Activated naive CD4-positive, alpha-beta T cell treated with anti-CD3 and anti-CD28 coated beads for 36 hours (primary cell): ENCODE measurements around the gene MOB2. TPM values are rescaled to one million over a fixed set of nuclear protein-coding genes. Genes with fewer than 3 reads are reported as not detected.

Experiments used
- CTCF ChIA-PET: fragments of 350-600 bp; sonication (Branson Sonifier 250); formaldehyde crosslinking; loops from one replicate; lab custom pipeline; 2021; ENCODE audit warnings: antibody characterized with exemption; lab: Charles Lee
- DNase-seq: peaks from one replicate; pipeline ENCODE4 v3.0.0-alpha.2; 2020
- H3K27ac Mint-ChIP-seq: one replicate; pipeline ENCODE4 v1.8.0; 2021; ENCODE audit warnings: mild to moderate bottlenecking, mixed read lengths
- H3K27me3 Mint-ChIP-seq: one replicate; pipeline ENCODE4 v1.8.0; 2021; ENCODE audit warnings: low read depth, mixed read lengths
- H3K36me3 Mint-ChIP-seq: one replicate; pipeline ENCODE4 v1.8.0; 2021; ENCODE audit warnings: low read depth, mixed read lengths
- H3K4me1 Mint-ChIP-seq: one replicate; pipeline ENCODE4 v1.8.0; 2021; ENCODE audit warnings: low read depth, mixed read lengths
- H3K4me3 Mint-ChIP-seq: one replicate; pipeline ENCODE4 v1.8.0; 2021; ENCODE audit warnings: mild to moderate bottlenecking, moderate library complexity, mixed read lengths
- H3K9me3 Mint-ChIP-seq: one replicate; pipeline ENCODE4 v1.8.0; 2021; ENCODE audit warnings: mixed read lengths
- intact Hi-C: fragments of 100-400 bp; cut with micrococcal nuclease; formaldehyde crosslinking; loops from one replicate; pipeline ENCODE4 v1.15.1; 2023
- total RNA-seq, 2 experiments: library from RNA; stranded (reverse); gene quantifications; one replicate each; pipeline ENCODE4 v1.2.3, GENCODE V29; 2021

Gene MOB2
- total RNA-seq, 2 experiments from 2014 or later, result 12.4 to 14.1 TPM

GRCh38 chr11:1444823-1445422 is 41.7 kb downstream of the MOB2 start:
- H3K36me3 Mint-ChIP-seq, result no peaks in the 10 kb centered on the region
- H3K4me3 Mint-ChIP-seq, result no peak overlapping the region
- no peaks in the 10 kb centered on the region for H3K27me3 Mint-ChIP-seq
- no peak overlapping the region for H3K27ac Mint-ChIP-seq
- no peaks in the 10 kb centered on the region for H3K9me3 Mint-ChIP-seq
- H3K4me1 Mint-ChIP-seq, result no peaks in the 10 kb centered on the region
- CTCF ChIA-PET, result no interaction called here
- intact Hi-C loops, result no loop called here
- DNase-seq, result no peak

GRCh38 chr11:1444321-1444720 is 42.3 kb downstream of the MOB2 start:
- Mint-ChIP-seq H3K4me1 (no peaks in the 10 kb centered on the region), H3K27me3 (no peaks in the 10 kb centered on the region), H3K4me3 (no peak overlapping the region), H3K27ac (no peak overlapping the region), H3K36me3 (no peaks in the 10 kb centered on the region), H3K9me3 (no peaks in the 10 kb centered on the region)
- no peak for DNase-seq
- CTCF ChIA-PET, result no interaction called here
- intact Hi-C loops, result no loop called here

DNA sequence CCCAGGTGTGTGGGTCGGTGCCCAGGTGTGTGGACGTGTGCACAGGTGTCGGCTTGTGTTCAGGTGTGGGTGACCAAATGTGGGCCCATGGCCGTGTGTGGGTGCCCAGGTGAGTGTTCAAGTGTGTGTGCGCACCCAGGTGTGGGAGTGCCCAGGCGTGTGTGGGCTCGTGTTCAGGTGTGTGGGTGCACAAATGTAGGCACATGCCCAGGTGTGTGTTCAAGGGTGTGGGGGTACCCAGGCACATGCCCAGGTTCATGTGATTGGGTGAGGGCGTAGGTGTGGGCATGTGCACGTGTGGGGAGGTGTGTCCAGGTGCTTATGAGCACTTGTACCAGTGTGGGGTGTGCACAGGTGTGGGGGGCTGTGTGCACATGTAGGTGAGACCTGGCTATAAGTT is 42.8 kb downstream of the MOB2 start:
- Mint-ChIP-seq H3K27me3 (no peaks in the 10 kb centered on the region), H3K4me3 (no peak overlapping the region), H3K36me3 (no peaks in the 10 kb centered on the region), H3K9me3 (no peaks in the 10 kb centered on the region), H3K4me1 (no peaks in the 10 kb centered on the region), H3K27ac (no peak overlapping the region)
- DNase-seq, result no peak
- CTCF ChIA-PET, result no interaction called here
- intact Hi-C loops, result no loop called here

- no peaks in the 10 kb centered on the region for H3K9me3 Mint-ChIP-seq
- CTCF ChIA-PET, result no interaction called here
- no peak overlapping the region for H3K4me3 Mint-ChIP-seq
- no peaks in the 10 kb centered on the region for H3K27me3 Mint-ChIP-seq
- intact Hi-C loops, result no loop called here
- H3K36me3 Mint-ChIP-seq, result no peaks in the 10 kb centered on the region
- no peak overlapping the region for H3K27ac Mint-ChIP-seq
- H3K4me1 Mint-ChIP-seq, result no peaks in the 10 kb centered on the region
- DNase-seq, result no peak
Observed at GRCh38 chr11:1442807-1443366, 43.7 kb downstream of the MOB2 start.

- H3K4me3 Mint-ChIP-seq, result no peak overlapping the region
- intact Hi-C loops, result no loop called here
- no peaks in the 10 kb centered on the region for H3K27me3 Mint-ChIP-seq
- CTCF ChIA-PET, result no interaction called here
- no peaks in the 10 kb centered on the region for H3K9me3 Mint-ChIP-seq
- DNase-seq, result no peak
- no peak overlapping the region for H3K27ac Mint-ChIP-seq
- H3K36me3 Mint-ChIP-seq, result no peaks in the 10 kb centered on the region
- no peaks in the 10 kb centered on the region for H3K4me1 Mint-ChIP-seq
Observed at GRCh38 chr11:1442163-1442562, 44.4 kb downstream of the MOB2 start.

GRCh38 chr11:1440496-1440895 is 46.1 kb downstream of the MOB2 start:
- Mint-ChIP-seq H3K27me3 (no peaks in the 10 kb centered on the region), H3K27ac (no peak overlapping the region), H3K36me3 (no peaks in the 10 kb centered on the region), H3K4me1 (no peaks in the 10 kb centered on the region), H3K9me3 (no peaks in the 10 kb centered on the region), H3K4me3 (no peak overlapping the region)
- intact Hi-C loops, result no loop called here
- CTCF ChIA-PET, result no interaction called here
- no peak for DNase-seq

DNA sequence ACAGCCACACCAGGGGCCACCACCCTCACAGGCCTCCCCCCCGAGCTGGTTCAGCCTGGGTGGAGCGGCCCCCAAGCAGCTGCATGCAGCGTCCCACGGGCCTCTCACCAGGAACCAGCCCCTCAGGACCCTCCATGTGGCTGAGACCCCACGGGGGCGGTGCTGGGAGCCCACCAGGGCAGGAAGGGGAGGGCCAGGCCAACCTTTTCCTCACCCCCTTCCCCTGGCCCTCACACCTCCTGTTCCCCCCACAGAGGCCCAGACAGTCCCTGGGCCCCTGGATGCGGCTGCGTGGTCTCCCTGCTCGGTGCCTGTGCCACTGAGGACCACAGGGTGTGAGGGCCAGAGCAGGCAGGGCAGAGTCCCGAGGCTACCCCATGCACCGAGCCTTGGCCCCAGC is 46.5 kb downstream of the MOB2 start:
- intact Hi-C loops, result no loop called here
- Mint-ChIP-seq H3K4me1 (no peaks in the 10 kb centered on the region), H3K4me3 (no peak overlapping the region), H3K36me3 (no peaks in the 10 kb centered on the region), H3K27ac (no peak overlapping the region), H3K9me3 (no peaks in the 10 kb centered on the region), H3K27me3 (no peaks in the 10 kb centered on the region)
- DNase-seq, result no peak
- CTCF ChIA-PET, result no interaction called here

- Mint-ChIP-seq H3K27ac (no peak overlapping the region), H3K9me3 (no peaks in the 10 kb centered on the region), H3K4me1 (no peaks in the 10 kb centered on the region), H3K36me3 (no peaks in the 10 kb centered on the region), H3K4me3 (no peak overlapping the region), H3K27me3 (no peaks in the 10 kb centered on the region)
- intact Hi-C loops, result no loop called here
- DNase-seq, result no peak
- CTCF ChIA-PET, result no interaction called here
Observed at GRCh38 chr11:1439341-1439740, 47.2 kb downstream of the MOB2 start.

DNA sequence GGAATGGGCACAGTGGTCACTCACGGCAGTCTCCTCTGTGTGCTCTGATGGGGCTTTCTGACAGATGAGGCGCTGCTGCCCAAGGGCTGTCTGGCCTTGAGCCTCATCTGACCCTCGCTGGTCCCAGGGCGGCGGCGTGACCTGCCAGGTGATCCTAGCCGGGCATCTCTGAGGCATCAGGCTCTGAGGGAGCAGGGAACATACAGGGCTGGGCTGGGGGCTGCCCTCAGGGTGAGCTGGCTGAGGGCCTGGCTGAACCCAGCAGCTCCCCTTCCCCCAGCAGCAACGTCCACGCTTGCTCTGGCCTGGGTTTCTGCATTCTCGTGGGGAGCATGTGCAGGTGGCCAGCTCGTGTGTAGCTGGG is 47.6 kb downstream of the MOB2 start:
- Mint-ChIP-seq H3K36me3 (no peaks in the 10 kb centered on the region), H3K27ac (no peak overlapping the region), H3K4me3 (no peak overlapping the region), H3K27me3 (no peaks in the 10 kb centered on the region), H3K4me1 (no peaks in the 10 kb centered on the region), H3K9me3 (no peaks in the 10 kb centered on the region)
- intact Hi-C loops, result no loop called here
- no peak for DNase-seq
- CTCF ChIA-PET, result no interaction called here

DNA sequence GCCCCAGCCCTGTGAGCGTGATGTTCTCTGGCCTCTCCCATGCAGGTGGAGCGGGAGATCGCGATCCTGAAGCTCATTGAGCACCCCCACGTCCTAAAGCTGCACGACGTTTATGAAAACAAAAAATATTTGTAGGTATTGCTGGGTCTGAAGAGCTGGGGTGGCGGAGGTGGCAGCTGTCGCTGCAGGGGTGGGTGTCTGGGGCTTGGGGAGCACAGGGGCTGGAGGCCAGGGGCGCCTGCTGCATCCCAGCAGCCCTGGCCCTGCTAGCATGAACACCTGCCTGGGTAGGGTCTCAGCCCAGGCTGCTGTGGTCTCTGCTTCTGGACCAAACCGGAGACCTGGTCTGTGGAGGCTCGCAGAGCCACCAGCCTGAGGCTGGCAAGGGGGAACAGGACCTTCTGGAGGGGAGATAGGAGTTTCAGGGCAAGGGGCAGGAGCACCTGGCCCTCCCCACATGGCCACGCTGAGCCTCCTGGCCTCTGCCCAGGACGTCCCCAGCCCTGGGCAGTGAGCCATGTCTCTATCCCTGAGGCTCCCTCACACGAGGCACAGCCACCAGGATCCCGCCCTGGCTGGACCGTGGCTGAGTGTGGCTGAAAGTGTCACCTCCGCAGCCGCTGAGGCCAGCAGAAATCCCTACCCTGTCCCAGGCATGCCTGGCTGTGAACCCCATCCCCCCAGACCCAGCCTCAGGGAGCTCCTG is 48.2 kb downstream of the MOB2 start:
- H3K4me1 Mint-ChIP-seq, result no peaks in the 10 kb centered on the region
- no peak overlapping the region for H3K4me3 Mint-ChIP-seq
- H3K27ac Mint-ChIP-seq, result no peak overlapping the region
- CTCF ChIA-PET, result no interaction called here
- H3K9me3 Mint-ChIP-seq, result no peaks in the 10 kb centered on the region
- H3K36me3 Mint-ChIP-seq, result no peaks in the 10 kb centered on the region
- no peaks in the 10 kb centered on the region for H3K27me3 Mint-ChIP-seq
- intact Hi-C loops, result no loop called here
- no peak for DNase-seq

GRCh38 chr11:1437500-1437899 is 49.1 kb downstream of the MOB2 start:
- CTCF ChIA-PET, result no interaction called here
- Mint-ChIP-seq H3K36me3 (no peaks in the 10 kb centered on the region), H3K9me3 (no peaks in the 10 kb centered on the region), H3K4me3 (no peak overlapping the region), H3K27me3 (no peaks in the 10 kb centered on the region), H3K27ac (no peak overlapping the region), H3K4me1 (no peaks in the 10 kb centered on the region)
- no peak for DNase-seq
- intact Hi-C loops, result no loop called here

GRCh38 chr11:1436468-1437039 is 50.0 kb downstream of the MOB2 start:
- CTCF ChIA-PET, result no interaction called here
- Mint-ChIP-seq H3K27me3 (no peaks in the 10 kb centered on the region), H3K4me3 (no peak overlapping the region), H3K4me1 (no peaks in the 10 kb centered on the region), H3K9me3 (no peaks in the 10 kb centered on the region), H3K27ac (no peak overlapping the region), H3K36me3 (no peaks in the 10 kb centered on the region)
- no peak for DNase-seq
- intact Hi-C loops, result no loop called here
